Fibroblast of lung (primary cell): ENCODE results near the gene OBSL1. TPM values are rescaled to one million over a fixed set of nuclear protein-coding genes. Genes with fewer than 3 reads are reported as not detected.

Experiments used
- DNase-seq, 2 donors: peaks; one replicate each; pipeline versions ENCODE4 v3.0.0 to v3.0.0-alpha.2; 2010; ENCODE audit warnings: low read depth in 2 of 2
- H2AFZ ChIP-seq: 2 replicates; pipeline ENCODE4 v1.5.1; 2012; ENCODE audit warnings: low read length, control low read depth, inconsistent platforms
- H3K27ac ChIP-seq: 2 replicates; pipeline ENCODE4 v1.5.1; 2011; ENCODE audit warnings: low read length, control low read depth; ENCODE audit not compliant: insufficient read depth
- H3K27me3 ChIP-seq: 2 replicates; pipeline ENCODE4 v1.5.1; 2011; ENCODE audit warnings: mild to moderate bottlenecking, low read length; ENCODE audit not compliant: control insufficient read depth, insufficient read depth
- H3K36me3 ChIP-seq: 2 replicates; pipeline ENCODE4 v1.5.1; 2011; ENCODE audit warnings: low read length; ENCODE audit not compliant: control insufficient read depth, insufficient read depth
- H3K4me1 ChIP-seq: 2 replicates; pipeline ENCODE4 v1.5.1; 2011; ENCODE audit warnings: low read length; ENCODE audit not compliant: control insufficient read depth, insufficient read depth; ENCODE audit errors: extremely low read depth
- H3K4me2 ChIP-seq: 2 replicates; pipeline ENCODE4 v1.5.1; 2011; ENCODE audit warnings: low read length, control low read depth; ENCODE audit not compliant: insufficient read depth; ENCODE audit errors: extremely low read depth
- H3K4me3 ChIP-seq, 4 experiments: fragments of 200-600 bp in 1 of 4; sonication (generic) in 1 of 4; replicated peaks in 1 of 4; 2 replicates each; pipeline ENCODE4 v1.5.1; 2011 to 2016; ENCODE audit warnings: low read length in 4 of 4, low read depth in 3 of 4, mild to moderate bottlenecking in 3 of 4, control low read depth in 2 of 4, inconsistent platforms in 1 of 4, mixed read lengths in 1 of 4; ENCODE audit not compliant: insufficient read depth in 1 of 4; ENCODE audit errors: control extremely low read depth in 1 of 4
- H3K79me2 ChIP-seq: 2 replicates; pipeline ENCODE4 v1.5.1; 2012; ENCODE audit warnings: mild to moderate bottlenecking, low read length, inconsistent platforms; ENCODE audit not compliant: control insufficient read depth, insufficient read depth
- H3K9ac ChIP-seq: 2 replicates; pipeline ENCODE4 v1.5.1; 2011; ENCODE audit warnings: mild to moderate bottlenecking, low read length, control low read depth; ENCODE audit not compliant: insufficient read depth
- H3K9me3 ChIP-seq: 2 replicates; pipeline ENCODE4 v1.5.1; 2012; ENCODE audit warnings: low read depth, low read length; ENCODE audit not compliant: control insufficient read depth, insufficient read depth
- H4K20me1 ChIP-seq: 2 replicates; pipeline ENCODE4 v1.5.1; 2011; ENCODE audit warnings: low read length; ENCODE audit not compliant: control insufficient read depth, insufficient read depth; ENCODE audit errors: extremely low read depth
- EZH2 ChIP-seq: IDR thresholded peaks from 2 replicates; pipeline ENCODE4 v1.5.1; 2012; ENCODE audit warnings: low read length, control low read depth, mild to moderate bottlenecking; ENCODE audit errors: missing control alignments
- polyA plus RNA-seq, 2 donors: library from polyadenylated mRNA; depleted of rRNA in 1 of 2; stranded (reverse) in 1 of 2; unstranded in 1 of 2; fragments of >200 nt; gene quantifications; 2 replicates each; pipeline ENCODE4 v1.2.1, GENCODE V29; 2011 to 2012; ENCODE audit warnings: missing spikeins in 1 of 2
- total RNA-seq: library from RNA; depleted of rRNA; stranded (reverse); fragments of >200 nt; gene quantifications from 2 replicates; pipeline ENCODE4 v1.2.1, GENCODE V29; 2014
- TF ChIP-seq, protein P1 (sequence below), 2 donors: IDR thresholded peaks in 1 of 2; conservative IDR thresholded peaks in 1 of 2; 1 replicate in 1 of 2; 2 replicates in 1 of 2; pipeline ENCODE4 v1.5.1; 2011 to 2012; ENCODE audit warnings: low read length in 2 of 2, control low read depth in 1 of 2, inconsistent platforms in 1 of 2, low read depth in 1 of 2, mild to moderate bottlenecking in 1 of 2

The OBSL1 gene
- total and polyA plus RNA-seq, 2 donors (not counting 1 experiment from before 2014, with no cell fraction given), result 24.7 to 28.7 TPM

GRCh38 chr2:219609149-219609750 is 37.9 kb upstream of the OBSL1 start:
- H3K9me3 ChIP-seq, result no peaks in the 10 kb centered on the region
- no peaks in the 10 kb centered on the region for H3K79me2 ChIP-seq
- no peak for DNase-seq
- no peak overlapping the region for H3K4me2 ChIP-seq
- no peak overlapping the region for H3K4me3 ChIP-seq
- H2AFZ ChIP-seq, result no peak overlapping the region
- H3K27me3 ChIP-seq, result no peaks in the 10 kb centered on the region
- H3K4me1 ChIP-seq, result no peaks in the 10 kb centered on the region
- H3K9ac ChIP-seq, result no peak overlapping the region
- peaks cover 5% of the 10 kb centered on the region for H3K36me3 ChIP-seq
- TF ChIP-seq EZH2, result no peak
- TF ChIP-seq, protein P1, sequence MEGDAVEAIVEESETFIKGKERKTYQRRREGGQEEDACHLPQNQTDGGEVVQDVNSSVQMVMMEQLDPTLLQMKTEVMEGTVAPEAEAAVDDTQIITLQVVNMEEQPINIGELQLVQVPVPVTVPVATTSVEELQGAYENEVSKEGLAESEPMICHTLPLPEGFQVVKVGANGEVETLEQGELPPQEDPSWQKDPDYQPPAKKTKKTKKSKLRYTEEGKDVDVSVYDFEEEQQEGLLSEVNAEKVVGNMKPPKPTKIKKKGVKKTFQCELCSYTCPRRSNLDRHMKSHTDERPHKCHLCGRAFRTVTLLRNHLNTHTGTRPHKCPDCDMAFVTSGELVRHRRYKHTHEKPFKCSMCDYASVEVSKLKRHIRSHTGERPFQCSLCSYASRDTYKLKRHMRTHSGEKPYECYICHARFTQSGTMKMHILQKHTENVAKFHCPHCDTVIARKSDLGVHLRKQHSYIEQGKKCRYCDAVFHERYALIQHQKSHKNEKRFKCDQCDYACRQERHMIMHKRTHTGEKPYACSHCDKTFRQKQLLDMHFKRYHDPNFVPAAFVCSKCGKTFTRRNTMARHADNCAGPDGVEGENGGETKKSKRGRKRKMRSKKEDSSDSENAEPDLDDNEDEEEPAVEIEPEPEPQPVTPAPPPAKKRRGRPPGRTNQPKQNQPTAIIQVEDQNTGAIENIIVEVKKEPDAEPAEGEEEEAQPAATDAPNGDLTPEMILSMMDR (conservative IDR thresholded peaks at IDR 0.05 in 1 of 2, IDR thresholded peaks at IDR 0.05 in 1 of 2; ENCODE audit: low read depth in 1 of 2, low read length in 2 of 2), result no peak
- H3K27ac ChIP-seq, result no peak overlapping the region
- no peaks in the 10 kb centered on the region for H4K20me1 ChIP-seq

- no peak for DNase-seq
Observed at GRCh38 chr2:219608399-219608964, 37.1 kb upstream of the OBSL1 start.

GRCh38 chr2:219607931-219608330 is 36.6 kb upstream of the OBSL1 start:
- TF ChIP-seq EZH2, result no peak
- TF ChIP-seq, protein P1 (conservative IDR thresholded peaks at IDR 0.05 in 1 of 2, IDR thresholded peaks at IDR 0.05 in 1 of 2; ENCODE audit: low read depth in 1 of 2, low read length in 2 of 2), result no peak
- Histone ChIP-seq H3K27ac (no peak overlapping the region), H3K4me3 (no peak overlapping the region), H3K9me3 (no peaks in the 10 kb centered on the region), H3K79me2 (no peaks in the 10 kb centered on the region), H4K20me1 (no peaks in the 10 kb centered on the region), H2AFZ (no peak overlapping the region), H3K27me3 (no peaks in the 10 kb centered on the region), H3K36me3 (peaks cover 5% of the 10 kb centered on the region), H3K9ac (no peak overlapping the region), H3K4me2 (no peak overlapping the region), H3K4me1 (no peaks in the 10 kb centered on the region)
- no peak for DNase-seq

More at GRCh38 chr2:219608399-219608964, 37.1 kb upstream of the OBSL1 start:
- Histone ChIP-seq H3K4me2 (no peak overlapping the region), H3K27ac (no peak overlapping the region), H3K9me3 (no peaks in the 10 kb centered on the region), H3K36me3 (peaks cover 5% of the 10 kb centered on the region), H3K27me3 (no peaks in the 10 kb centered on the region), H4K20me1 (no peaks in the 10 kb centered on the region), H3K9ac (no peak overlapping the region), H3K79me2 (no peaks in the 10 kb centered on the region), H3K4me1 (no peaks in the 10 kb centered on the region), H3K4me3 (no peak overlapping the region), H2AFZ (no peak overlapping the region)
- TF ChIP-seq, protein P1 (conservative IDR thresholded peaks at IDR 0.05 in 1 of 2, IDR thresholded peaks at IDR 0.05 in 1 of 2; ENCODE audit: low read depth in 1 of 2, low read length in 2 of 2), result no peak
- TF ChIP-seq EZH2, result no peak
